ENCODE data around the gene FGD6. TPM values are rescaled to one million over a fixed set of nuclear protein-coding genes. Genes with fewer than 3 reads are reported as not detected.
"Not testable (repeated sequence)": the region's sequence is repeated elsewhere in the genome, so short reads cannot be mapped to it uniquely, and the experiment has no call there.

Gene FGD6
- total and polyA plus RNA-seq, 7 donors = 0.96 to 7.1 (median 2.8) TPM

GRCh38 chr12:95243497-95244183 lies 26.4 kb upstream of the FGD6 start:
- Histone ChIP-seq H3K4me1 (peaks cover 37% of the 10 kb centered on the region), H3K27ac (no peak overlapping the region), H3K27me3 (ENCODE audit: insufficient read depth in 3 of 3, low read length in 2 of 3) (no peaks in the 10 kb centered on the region), H3K36me3 (ENCODE audit: insufficient read depth in 1 of 2, low read depth in 1 of 2) (peaks cover 0 to 3% of the 10 kb centered on the region in 2 donors), H3K9me3 (no peaks in the 10 kb centered on the region), H3K4me3 (no peak overlapping the region)
- ATAC-seq (peak in 2 of 4 donors; percentile 43 to 50), DNase-seq (no peak)
- WGBS, 3 donors = 60 to 78% (median 69%) methylated on average over 4 of the region's 4 CpGs
- no peak for TF ChIP-seq CTCF (IDR thresholded peaks at IDR 0.05)
- intact Hi-C loops (cut with DNase I) = no loop called here

- no peak for DNase-seq
- no peak for TF ChIP-seq CTCF (IDR thresholded peaks at IDR 0.05)
- no peak overlapping the region for H3K4me3 ChIP-seq
- peaks cover 0 to 3% of the 10 kb centered on the region in 2 donors for H3K36me3 ChIP-seq (ENCODE audit: insufficient read depth in 1 of 2, low read depth in 1 of 2)
- no peak overlapping the region for H3K27ac ChIP-seq
- intact Hi-C loops (cut with DNase I) = no loop called here
- ATAC-seq = no peak
- peaks cover 46% of the 10 kb centered on the region for H3K4me1 ChIP-seq
- no peaks in the 10 kb centered on the region for H3K27me3 ChIP-seq (ENCODE audit: insufficient read depth in 3 of 3, low read length in 2 of 3)
- H3K9me3 ChIP-seq = no peaks in the 10 kb centered on the region
- 93 to 96% (median 93%) methylated on average over 4 of the region's 4 CpGs for WGBS, 3 donors
These were observed 24.7 kb upstream of the FGD6 start for GRCh38 chr12:95241761-95242506.

GRCh38 chr12:95241138-95241537 lies 23.9 kb upstream of the FGD6 start:
- H3K4me3 ChIP-seq; ATAC-seq; DNase-seq; H3K9me3 ChIP-seq; H3K27me3 ChIP-seq (ENCODE audit: insufficient read depth in 3 of 3, low read length in 2 of 3); H3K27ac ChIP-seq; intact Hi-C loops (cut with DNase I); H3K36me3 ChIP-seq (ENCODE audit: insufficient read depth in 1 of 2, low read depth in 1 of 2): not testable (repeated sequence)
- WGBS, 3 donors = 76 to 90% (median 81%) methylated on average over 6 of the region's 6 CpGs
- peaks cover 42% of the 10 kb centered on the region for H3K4me1 ChIP-seq

- intact Hi-C loops (cut with DNase I) = no loop called here
- Histone ChIP-seq H3K4me3 (no peak overlapping the region), H3K4me1 (peaks cover 36% of the 10 kb centered on the region), H3K36me3 (ENCODE audit: insufficient read depth in 1 of 2, low read depth in 1 of 2) (peaks cover 0 to 3% of the 10 kb centered on the region in 2 donors), H3K9me3 (no peaks in the 10 kb centered on the region), H3K27me3 (ENCODE audit: insufficient read depth in 3 of 3, low read length in 2 of 3) (no peaks in the 10 kb centered on the region), H3K27ac (no peak overlapping the region)
- no peak for TF ChIP-seq CTCF (IDR thresholded peaks at IDR 0.05)
- DNase-seq (no peak), ATAC-seq (no peak)
- 63 to 80% (median 73%) methylated on average over 2 of the region's 2 CpGs for WGBS, 3 donors
These were observed 23.3 kb upstream of the FGD6 start for GRCh38 chr12:95240556-95240955.

GRCh38 chr12:95239835-95240234 lies 22.6 kb upstream of the FGD6 start:
- H3K36me3 ChIP-seq (ENCODE audit: insufficient read depth in 1 of 2, low read depth in 1 of 2); H3K27ac ChIP-seq; intact Hi-C loops (cut with DNase I); H3K9me3 ChIP-seq; ATAC-seq; H3K4me3 ChIP-seq; H3K27me3 ChIP-seq (ENCODE audit: insufficient read depth in 3 of 3, low read length in 2 of 3); DNase-seq: not testable (repeated sequence)
- peaks cover 36% of the 10 kb centered on the region for H3K4me1 ChIP-seq
- 47 to 72% (median 54%) methylated on average over 2 of the region's 2 CpGs for WGBS, 3 donors

Measured in psoas muscle (tissue), 8 donors.